Breast epithelium (tissue), 3 donors: ENCODE data around the gene MPPED1.

Experiments used
- POLR2A ChIP-seq: fragments of 450-650 bp; IDR thresholded peaks from one replicate; pipeline ENCODE4 v1.6.1; 2016; ENCODE audit warnings: antibody characterized with exemption, mild to moderate bottlenecking, moderate library complexity
- TF ChIP-seq, protein P1 (sequence below), 3 donors: fragments of 450-650 bp; IDR thresholded peaks; one replicate each; pipeline ENCODE4 v1.5.1; 2016 to 2017; ENCODE audit warnings: antibody characterized with exemption in 3 of 3, mild to moderate bottlenecking in 3 of 3, moderate library complexity in 3 of 3

DNA sequence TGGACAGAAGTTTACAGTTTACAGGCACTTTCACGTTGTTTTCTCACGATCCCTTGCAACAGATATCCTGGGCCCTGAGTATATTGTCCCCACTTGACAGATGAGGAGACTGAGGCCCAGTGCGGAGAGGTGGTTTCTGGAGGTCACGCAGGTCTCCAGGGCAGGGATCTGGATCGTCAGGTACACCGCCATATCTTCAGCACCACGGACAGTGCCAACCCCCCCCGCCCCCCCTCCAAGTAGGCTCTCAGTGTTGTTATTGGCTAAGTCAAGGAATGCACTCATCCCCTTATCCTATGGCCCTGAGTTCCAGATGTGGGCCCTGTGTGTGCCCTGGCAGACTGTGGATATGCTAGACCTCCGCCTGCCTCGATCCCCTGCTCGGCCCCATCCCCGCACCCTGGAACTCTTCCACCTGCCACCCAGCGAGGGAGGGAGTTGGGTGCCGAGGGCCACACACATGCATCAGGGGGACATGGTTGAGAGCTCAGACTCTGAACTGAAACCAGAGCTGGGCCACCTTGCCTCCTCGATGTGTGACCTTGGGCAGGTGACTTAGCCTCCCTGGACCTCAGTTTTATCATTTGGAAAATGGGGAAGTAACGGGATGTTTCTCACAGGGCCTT, 37.5 kb downstream of the MPPED1 start:
- TF ChIP-seq, protein P1, sequence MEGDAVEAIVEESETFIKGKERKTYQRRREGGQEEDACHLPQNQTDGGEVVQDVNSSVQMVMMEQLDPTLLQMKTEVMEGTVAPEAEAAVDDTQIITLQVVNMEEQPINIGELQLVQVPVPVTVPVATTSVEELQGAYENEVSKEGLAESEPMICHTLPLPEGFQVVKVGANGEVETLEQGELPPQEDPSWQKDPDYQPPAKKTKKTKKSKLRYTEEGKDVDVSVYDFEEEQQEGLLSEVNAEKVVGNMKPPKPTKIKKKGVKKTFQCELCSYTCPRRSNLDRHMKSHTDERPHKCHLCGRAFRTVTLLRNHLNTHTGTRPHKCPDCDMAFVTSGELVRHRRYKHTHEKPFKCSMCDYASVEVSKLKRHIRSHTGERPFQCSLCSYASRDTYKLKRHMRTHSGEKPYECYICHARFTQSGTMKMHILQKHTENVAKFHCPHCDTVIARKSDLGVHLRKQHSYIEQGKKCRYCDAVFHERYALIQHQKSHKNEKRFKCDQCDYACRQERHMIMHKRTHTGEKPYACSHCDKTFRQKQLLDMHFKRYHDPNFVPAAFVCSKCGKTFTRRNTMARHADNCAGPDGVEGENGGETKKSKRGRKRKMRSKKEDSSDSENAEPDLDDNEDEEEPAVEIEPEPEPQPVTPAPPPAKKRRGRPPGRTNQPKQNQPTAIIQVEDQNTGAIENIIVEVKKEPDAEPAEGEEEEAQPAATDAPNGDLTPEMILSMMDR (IDR thresholded peaks at IDR 0.05) = no peak
- no peak for TF ChIP-seq POLR2A
